ENCODE measurements around the gene CDCA7L. TPM values are rescaled to one million over a fixed set of nuclear protein-coding genes. Genes with fewer than 3 reads are reported as not detected.
"Not testable (repeated sequence)": the region's sequence is repeated elsewhere in the genome, so short reads cannot be mapped to it uniquely, and the experiment has no call there.

CDCA7L gene
- total RNA-seq, 1 experiment from 2014 or later: 107 TPM

DNA sequence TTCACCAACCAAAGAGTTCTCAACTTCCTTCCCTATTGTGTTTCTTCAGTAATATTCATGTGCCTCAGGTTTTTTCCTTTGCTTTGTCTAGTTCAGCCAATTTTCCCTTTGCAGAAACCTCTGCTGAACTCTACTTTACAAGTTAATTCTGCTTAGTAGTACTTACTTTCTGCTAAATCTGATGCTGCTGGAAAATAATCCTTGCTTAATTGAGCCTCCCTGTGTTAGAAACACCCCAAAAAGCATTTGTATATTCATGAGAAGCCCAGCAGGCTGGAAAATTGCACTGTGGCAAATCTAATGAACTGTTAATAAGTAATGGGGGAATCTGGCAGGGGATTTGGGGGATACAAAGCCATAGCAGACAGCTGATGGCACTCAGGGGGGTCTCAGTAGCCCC lies 78.5 kb downstream of the CDCA7L start:
- no peaks in the 10 kb centered on the region for H4K20me1 ChIP-seq (ENCODE audit: insufficient read depth)
- ChIA-PET CTCF (no interaction called here), RAD21 (ENCODE audit: low non-redundant PET in 1 of 2, low total read pairs in 2 of 2, uncharacterized antibody in 2 of 2, unreplicated experiment in 2 of 2) (no interaction called here), POLR2A (no interaction called here)
- H3K36me3 ChIP-seq (ENCODE audit: control insufficient read depth in 1 of 2, insufficient read depth in 2 of 2, low read length in 2 of 2): no peaks in the 10 kb centered on the region
- H3K9me2 ChIP-seq (ENCODE audit: insufficient read depth): no peaks in the 10 kb centered on the region
- ATAC-seq (no peak), DNase-seq (ENCODE audit: low read depth, low spot score) (no peak)
- H3K9me3 ChIP-seq (ENCODE audit: control insufficient read depth in 1 of 2, insufficient read depth in 1 of 2, low read depth in 1 of 2, low read length in 2 of 2): no peaks in the 10 kb centered on the region
- H3K4me1 ChIP-seq (ENCODE audit: control insufficient read depth in 1 of 2, insufficient read depth in 2 of 2, low read length in 2 of 2): 0 out of 4 replicates have a peak, but pooled peaks cover 0 to 2% of the 10 kb centered on the region in 2 experiments
- H3K4me3 ChIP-seq (replicated peaks in 1 of 2; ENCODE audit: low read depth in 1 of 2, low read length in 2 of 2): no peak overlapping the region
- no peak overlapping the region for H2AFZ ChIP-seq (ENCODE audit: low read depth, low read length, poor library complexity, severe bottlenecking)
- TF ChIP-seq SIN3A (IDR thresholded peaks at IDR 0.05; ENCODE audit: low read depth) (no peak), TCF7L2 (IDR thresholded peaks at IDR 0.05; ENCODE audit: borderline replicate concordance, extremely low read depth, insufficient read depth, insufficient read length) (no peak)
- TF ChIP-seq, protein P1, sequence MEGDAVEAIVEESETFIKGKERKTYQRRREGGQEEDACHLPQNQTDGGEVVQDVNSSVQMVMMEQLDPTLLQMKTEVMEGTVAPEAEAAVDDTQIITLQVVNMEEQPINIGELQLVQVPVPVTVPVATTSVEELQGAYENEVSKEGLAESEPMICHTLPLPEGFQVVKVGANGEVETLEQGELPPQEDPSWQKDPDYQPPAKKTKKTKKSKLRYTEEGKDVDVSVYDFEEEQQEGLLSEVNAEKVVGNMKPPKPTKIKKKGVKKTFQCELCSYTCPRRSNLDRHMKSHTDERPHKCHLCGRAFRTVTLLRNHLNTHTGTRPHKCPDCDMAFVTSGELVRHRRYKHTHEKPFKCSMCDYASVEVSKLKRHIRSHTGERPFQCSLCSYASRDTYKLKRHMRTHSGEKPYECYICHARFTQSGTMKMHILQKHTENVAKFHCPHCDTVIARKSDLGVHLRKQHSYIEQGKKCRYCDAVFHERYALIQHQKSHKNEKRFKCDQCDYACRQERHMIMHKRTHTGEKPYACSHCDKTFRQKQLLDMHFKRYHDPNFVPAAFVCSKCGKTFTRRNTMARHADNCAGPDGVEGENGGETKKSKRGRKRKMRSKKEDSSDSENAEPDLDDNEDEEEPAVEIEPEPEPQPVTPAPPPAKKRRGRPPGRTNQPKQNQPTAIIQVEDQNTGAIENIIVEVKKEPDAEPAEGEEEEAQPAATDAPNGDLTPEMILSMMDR (IDR thresholded peaks at IDR 0.05 in 2 of 3, conservative IDR thresholded peaks at IDR 0.05 in 1 of 3; ENCODE audit: borderline replicate concordance in 1 of 3, insufficient read depth in 1 of 3, low read depth in 2 of 3, low read length in 2 of 3): no peak
- H3K27me3 ChIP-seq (ENCODE audit: insufficient read depth, low read length): no peaks in the 10 kb centered on the region
- intact Hi-C loops (cut with micrococcal nuclease): no loop called here
- no TSS peak for BruUV-seq (replicated peaks)
- no peak overlapping the region for H3K4me2 ChIP-seq (ENCODE audit: low read length)
- H3K9ac ChIP-seq (ENCODE audit: low read length): no peak overlapping the region
- H3K27ac ChIP-seq (ENCODE audit: low read depth, low read length): no peak overlapping the region
- H3K79me2 ChIP-seq (ENCODE audit: insufficient read depth, low read length): no peaks in the 10 kb centered on the region

DNA sequence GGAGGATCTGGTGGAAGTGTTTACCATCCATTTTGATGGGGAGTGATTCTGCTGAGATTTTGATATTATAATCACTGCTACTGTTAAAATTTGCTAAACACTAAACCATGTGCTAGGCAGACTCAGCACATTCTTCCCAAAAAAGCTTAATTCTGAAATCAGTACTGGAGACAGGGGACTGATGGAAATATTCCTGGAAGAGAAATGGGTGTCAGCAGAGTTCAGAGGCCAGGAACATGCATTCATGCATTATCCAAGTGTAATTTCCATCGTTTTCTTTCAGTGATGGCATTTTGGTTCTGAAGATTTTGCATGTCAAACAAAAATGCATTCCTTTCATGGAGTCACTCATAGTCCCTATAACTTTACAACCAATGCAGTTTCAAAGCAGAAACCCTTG lies 79.0 kb downstream of the CDCA7L start:
- no peak overlapping the region for H3K4me3 ChIP-seq (replicated peaks in 1 of 2; ENCODE audit: low read depth in 1 of 2, low read length in 2 of 2)
- no peaks in the 10 kb centered on the region for H3K36me3 ChIP-seq (ENCODE audit: control insufficient read depth in 1 of 2, insufficient read depth in 2 of 2, low read length in 2 of 2)
- BruUV-seq (replicated peaks): no TSS peak
- intact Hi-C loops (cut with micrococcal nuclease): no loop called here
- ATAC-seq (no peak), DNase-seq (ENCODE audit: low read depth, low spot score) (no peak)
- H3K27me3 ChIP-seq (ENCODE audit: insufficient read depth, low read length): no peaks in the 10 kb centered on the region
- H3K9me3 ChIP-seq (ENCODE audit: control insufficient read depth in 1 of 2, insufficient read depth in 1 of 2, low read depth in 1 of 2, low read length in 2 of 2): no peaks in the 10 kb centered on the region
- POLR2A ChIA-PET: no interaction called here
- TF ChIP-seq, protein P1 (IDR thresholded peaks at IDR 0.05 in 2 of 3, conservative IDR thresholded peaks at IDR 0.05 in 1 of 3; ENCODE audit: borderline replicate concordance in 1 of 3, insufficient read depth in 1 of 3, low read depth in 2 of 3, low read length in 2 of 3): no peak
- no peak for TF ChIP-seq CEBPB (IDR thresholded peaks at IDR 0.05; ENCODE audit: low read depth)
- no peak for TF ChIP-seq SP1 (IDR thresholded peaks at IDR 0.05; ENCODE audit: low read depth)
- TF ChIP-seq EZH2phosphoT487 (IDR thresholded peaks at IDR 0.05; ENCODE audit: borderline replicate concordance): no peak
- TF ChIP-seq POLR2A (IDR thresholded peaks at IDR 0.05; ENCODE audit: borderline replicate concordance, extremely low read depth, insufficient read depth, insufficient read length): no peak
- CTCF ChIA-PET: no interaction called here
- no peaks in the 10 kb centered on the region for H3K9me2 ChIP-seq (ENCODE audit: insufficient read depth)
- RAD21 ChIA-PET (ENCODE audit: low non-redundant PET in 1 of 2, low total read pairs in 2 of 2, uncharacterized antibody in 2 of 2, unreplicated experiment in 2 of 2): no interaction called here
- H2AFZ ChIP-seq (ENCODE audit: low read depth, low read length, poor library complexity, severe bottlenecking): no peak overlapping the region
- H3K79me2 ChIP-seq (ENCODE audit: insufficient read depth, low read length): no peaks in the 10 kb centered on the region
- no peak overlapping the region for H3K27ac ChIP-seq (ENCODE audit: low read depth, low read length)
- H4K20me1 ChIP-seq (ENCODE audit: insufficient read depth): no peaks in the 10 kb centered on the region
- H3K9ac ChIP-seq (ENCODE audit: low read length): no peak overlapping the region
- 0 out of 4 replicates have a peak, but pooled peaks cover 0 to 2% of the 10 kb centered on the region in 2 experiments for H3K4me1 ChIP-seq (ENCODE audit: control insufficient read depth in 1 of 2, insufficient read depth in 2 of 2, low read length in 2 of 2)
- no peak overlapping the region for H3K4me2 ChIP-seq (ENCODE audit: low read length)

- H3K4me2 ChIP-seq (ENCODE audit: low read length); H3K27ac ChIP-seq (ENCODE audit: low read depth, low read length); BruUV-seq (replicated peaks); RAD21 ChIA-PET (ENCODE audit: low non-redundant PET in 1 of 2, low total read pairs in 2 of 2, uncharacterized antibody in 2 of 2, unreplicated experiment in 2 of 2); POLR2A ChIA-PET; intact Hi-C loops (cut with micrococcal nuclease); H2AFZ ChIP-seq (ENCODE audit: low read depth, low read length, poor library complexity, severe bottlenecking); DNase-seq (ENCODE audit: low read depth, low spot score); H3K79me2 ChIP-seq (ENCODE audit: insufficient read depth, low read length); H3K4me3 ChIP-seq (replicated peaks in 1 of 2; ENCODE audit: low read depth in 1 of 2, low read length in 2 of 2); ATAC-seq; H3K36me3 ChIP-seq (ENCODE audit: control insufficient read depth in 1 of 2, insufficient read depth in 2 of 2, low read length in 2 of 2); CTCF ChIA-PET; H3K27me3 ChIP-seq (ENCODE audit: insufficient read depth, low read length); H3K9ac ChIP-seq (ENCODE audit: low read length); H3K9me2 ChIP-seq (ENCODE audit: insufficient read depth); H3K9me3 ChIP-seq (ENCODE audit: control insufficient read depth in 1 of 2, insufficient read depth in 1 of 2, low read depth in 1 of 2, low read length in 2 of 2); H3K4me1 ChIP-seq (ENCODE audit: control insufficient read depth in 1 of 2, insufficient read depth in 2 of 2, low read length in 2 of 2); H4K20me1 ChIP-seq (ENCODE audit: insufficient read depth): not testable (repeated sequence)
Measured at GRCh38 chr7:21865631-21866204, 80.0 kb downstream of the CDCA7L start.
